ENCODE measurements around the gene SELENOI. TPM values are rescaled to one million over a fixed set of nuclear protein-coding genes. Genes with fewer than 3 reads are reported as not detected.

Gene SELENOI
- 18.5 to 23.1 TPM (median 21.7 TPM) in 5 replicates for total RNA-seq (2022; extraction: Qiagen RNA extraction; ENCODE audit: low read depth)

GRCh38 chr2:26345545-26346453 is at the start of gene SELENOI:
SELENOI (plus strand) TSS chr2:26346143; CDS start chr2:26346233, 90 bp downstream.

GRCh38 chr2:26346454-26347053 is 611 bp downstream of the SELENOI start, which contains the start of gene ADGRF3:
ADGRF3 (minus strand) TSS chr2:26346789; CDS start chr2:26346234, 555 bp downstream.

GRCh38 chr2:26401739-26402541 is 56.0 kb downstream of the SELENOI start, which contains the start of gene DRC1:
DRC1 (plus strand) TSS chr2:26401920; CDS start chr2:26401990, 70 bp downstream.

Other genes with a start within 250 kb of the SELENOI start
- 7.5 to 9.7 TPM (median 7.6 TPM) in 5 replicates for gene GAREM2, start 173.1 kb upstream of the SELENOI start, total RNA-seq (2022; extraction: Qiagen RNA extraction; ENCODE audit: low read depth)
- gene HADHA, start 101.5 kb upstream of the SELENOI start, total RNA-seq (2022; extraction: Qiagen RNA extraction; ENCODE audit: low read depth), result 120 to 145 TPM (median 123 TPM) in 5 replicates
- 90.8 to 104 TPM (median 102 TPM) in 5 replicates for gene HADHB, start 101.2 kb upstream of the SELENOI start, total RNA-seq (2022; extraction: Qiagen RNA extraction; ENCODE audit: low read depth)
- 0.09 to 0.31 TPM (median 0.12 TPM) in 5 replicates for gene ADGRF3, start 646 bp downstream of the SELENOI start, total RNA-seq (2022; extraction: Qiagen RNA extraction; ENCODE audit: low read depth)
- 0.20 to 0.50 TPM (median 0.26 TPM) in 4 of 5 replicates, not detected in the other for gene DRC1, start 55.8 kb downstream of the SELENOI start, total RNA-seq (2022; extraction: Qiagen RNA extraction; ENCODE audit: low read depth)
- gene OTOF, start 132.0 kb downstream of the SELENOI start, total RNA-seq (2022; extraction: Qiagen RNA extraction; ENCODE audit: low read depth), result 0.06 to 0.12 TPM (median 0.07 TPM) in 5 replicates

Data from A549 treated with CpdA at 1 μM for 4 hours (cell line).